Suprapubic skin (tissue), 4 donors: ENCODE measurements around the gene CPSF7.

Source experiments
- CTCF ChIP-seq, 2 donors: fragments of 200-600 bp in 1 of 2; fragments of 450-650 bp in 1 of 2; sonication (generic) in 1 of 2; IDR thresholded peaks; one replicate each; pipeline ENCODE4 v1.5.1; 2016 to 2019; ENCODE audit warnings: antibody characterized with exemption in 2 of 2, mild to moderate bottlenecking in 1 of 2, moderate library complexity in 1 of 2
- POLR2A ChIP-seq, 2 donors: fragments of 450-650 bp; IDR thresholded peaks; one replicate each; pipeline ENCODE4 v1.6.1; 2017; ENCODE audit warnings: antibody characterized with exemption in 2 of 2, mild to moderate bottlenecking in 2 of 2, moderate library complexity in 2 of 2
- POLR2AphosphoS5 ChIP-seq, 3 donors: sonication (generic); formaldehyde crosslinking; IDR thresholded peaks; one replicate each; pipeline ENCODE4 v1.6.1; 2017; ENCODE audit warnings: antibody characterized with exemption in 3 of 3

DNA sequence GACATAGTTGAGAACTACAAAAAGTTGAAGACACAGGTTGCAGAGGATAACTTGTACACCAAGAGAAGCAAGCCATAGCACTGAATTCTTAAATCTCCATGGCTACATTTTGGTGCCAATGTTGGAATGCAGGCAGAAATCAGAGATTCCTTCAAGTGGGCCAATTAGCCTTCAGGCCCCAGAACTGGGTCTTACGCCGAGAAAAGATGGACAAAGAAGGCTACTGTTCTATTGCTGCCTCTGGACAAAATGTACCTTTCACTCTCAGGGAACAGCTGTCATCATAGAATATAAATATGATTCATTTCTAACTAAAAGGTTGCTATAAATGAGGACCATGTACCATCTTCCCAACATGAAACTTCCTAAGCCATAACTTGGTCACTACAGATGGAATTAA lies 23.7 kb downstream of the CPSF7 start:
- TF ChIP-seq POLR2A (IDR thresholded peaks at IDR 0.05), result no peak
- no peak for TF ChIP-seq CTCF (IDR thresholded peaks at IDR 0.05)
- TF ChIP-seq POLR2AphosphoS5 (IDR thresholded peaks at IDR 0.05), result no peak
